ENCODE results near the gene TMEM171.

TMEM171 gene

GRCh38 chr5:73151766-73152410 is 31.5 kb downstream of the TMEM171 start:
- in situ Hi-C loops (cut with MboI; ENCODE audit: low sequenced_read_pairs) = no loop called here

GRCh38 chr5:73152411-73153388 is 32.3 kb downstream of the TMEM171 start:
- in situ Hi-C loops (cut with MboI; ENCODE audit: low sequenced_read_pairs) = no loop called here

GRCh38 chr5:73153513-73153912 is 33.1 kb downstream of the TMEM171 start:
- in situ Hi-C loops (cut with MboI; ENCODE audit: low sequenced_read_pairs) = no loop called here

GRCh38 chr5:73154208-73155006 is 34.0 kb downstream of the TMEM171 start:
- in situ Hi-C loops (cut with MboI; ENCODE audit: low sequenced_read_pairs) = no loop called here

GRCh38 chr5:73155271-73156222 is 35.2 kb downstream of the TMEM171 start:
- in situ Hi-C loops (cut with MboI; ENCODE audit: low sequenced_read_pairs) = no loop called here

GRCh38 chr5:73157414-73158303 is 37.3 kb downstream of the TMEM171 start:
- in situ Hi-C loops (cut with MboI; ENCODE audit: low sequenced_read_pairs) = no loop called here

GRCh38 chr5:73158313-73158712 is 37.9 kb downstream of the TMEM171 start:
- in situ Hi-C loops (cut with MboI; ENCODE audit: low sequenced_read_pairs) = no loop called here

GRCh38 chr5:73160239-73160671 is 39.9 kb downstream of the TMEM171 start:
- in situ Hi-C loops (cut with MboI; ENCODE audit: low sequenced_read_pairs) = no loop called here

- in situ Hi-C loops (cut with MboI; ENCODE audit: low sequenced_read_pairs) = no loop called here
Observed at GRCh38 chr5:73170522-73170921, 50.1 kb downstream of the TMEM171 start.

GRCh38 chr5:73171495-73171894 is 51.1 kb downstream of the TMEM171 start:
- in situ Hi-C loops (cut with MboI; ENCODE audit: low sequenced_read_pairs) = no loop called here

GRCh38 chr5:73172951-73173350 is 52.6 kb downstream of the TMEM171 start, which contains the start of gene TMEM174:
Gene TMEM174, plus strand, starts transcription at chr5:73173193. Its CDS starts 51 bp downstream, at chr5:73173244.
- in situ Hi-C loops (cut with MboI; ENCODE audit: low sequenced_read_pairs) = no loop called here

GRCh38 chr5:73174100-73174815 is 53.9 kb downstream of the TMEM171 start:
- in situ Hi-C loops (cut with MboI; ENCODE audit: low sequenced_read_pairs) = no loop called here

GRCh38 chr5:73176250-73176649 is 55.9 kb downstream of the TMEM171 start:
- in situ Hi-C loops (cut with MboI; ENCODE audit: low sequenced_read_pairs) = no loop called here

- in situ Hi-C loops (cut with MboI; ENCODE audit: low sequenced_read_pairs) = no loop called here
Observed at GRCh38 chr5:73178265-73178664, 57.9 kb downstream of the TMEM171 start.

- in situ Hi-C loops (cut with MboI; ENCODE audit: low sequenced_read_pairs) = no loop called here
Observed at GRCh38 chr5:73179730-73180129, 59.4 kb downstream of the TMEM171 start.

- in situ Hi-C loops (cut with MboI; ENCODE audit: low sequenced_read_pairs) = no loop called here
Observed at GRCh38 chr5:73180566-73180965, 60.2 kb downstream of the TMEM171 start.

Data from HL-60/S4 treated with phorbol 12-myristate 13-acetate at 8.2 ng/mL for 4 days and 3 days (cell line).